WTC11 (cell line): ENCODE data around the gene TPBGL. TPM values are rescaled to one million over a fixed set of nuclear protein-coding genes. Genes with fewer than 3 reads are reported as not detected.
A peak's percentile ranks its signal among the peaks of the same experiment; 100 is the strongest.

Experiments used
- ATAC-seq: fragments of 200-7000 bp; cut with Tn5 transposase; 2 replicates; pipeline ENCODE4 v1.10.0; 2021; ENCODE audit warnings: mild to moderate bottlenecking, moderate library complexity
- CTCF ChIA-PET: fragments of 300-600 bp; sonication (Branson Sonifier 250); formaldehyde crosslinking; loops from one replicate; lab custom pipeline; 2021; ENCODE audit warnings: antibody characterized with exemption; lab: Charles Lee
- POLR2A ChIA-PET: fragments of 350-600 bp; sonication (Branson Sonifier 250); formaldehyde crosslinking; loops from one replicate; lab custom pipeline; 2021; ENCODE audit warnings: antibody characterized with exemption; lab: Charles Lee
- DNase-seq: peaks from one replicate; pipeline ENCODE4 v3.0.0; 2021; ENCODE audit warnings: low spot score
- H3K27ac Mint-ChIP-seq: 2 replicates; pipeline ENCODE4 v1.8.0; 2021; ENCODE audit warnings: mixed read lengths
- H3K27me3 Mint-ChIP-seq: 2 replicates; pipeline ENCODE4 v1.8.0; 2021; ENCODE audit warnings: low read depth, mild to moderate bottlenecking, moderate library complexity, mixed read lengths
- H3K36me3 Mint-ChIP-seq: 2 replicates; pipeline ENCODE4 v1.8.0; 2021; ENCODE audit warnings: mixed read lengths
- H3K4me1 Mint-ChIP-seq: 2 replicates; pipeline ENCODE4 v1.8.0; 2022; ENCODE audit warnings: mixed read lengths
- H3K4me3 Mint-ChIP-seq: 2 replicates; pipeline ENCODE4 v1.8.0; 2021; ENCODE audit warnings: mild to moderate bottlenecking, moderate library complexity, mixed read lengths
- H3K9me3 Mint-ChIP-seq: 2 replicates; pipeline ENCODE4 v1.8.0; 2021; ENCODE audit warnings: mixed read lengths
- ATF6 ChIP-seq: sonication (generic); formaldehyde crosslinking; IDR thresholded peaks from 2 replicates; pipeline ENCODE4 v1.8.1; 2023; ENCODE audit warnings: mild to moderate bottlenecking, missing genetic modification reagents
- E2F4 ChIP-seq: sonication (generic); formaldehyde crosslinking; IDR thresholded peaks from 2 replicates; pipeline ENCODE4 v1.8.1; 2022; ENCODE audit warnings: low read depth, mild to moderate bottlenecking, moderate library complexity, missing genetic modification reagents, borderline replicate concordance
- EMX1 ChIP-seq: fragments of 250-450 bp; sonication (Bioruptor Pico); IDR thresholded peaks from 2 replicates; pipeline ENCODE4 v1.8.0; 2021; ENCODE audit warnings: mild to moderate bottlenecking
- ESRRA ChIP-seq: sonication (generic); formaldehyde crosslinking; IDR thresholded peaks from 2 replicates; pipeline ENCODE4 v1.8.1; 2022; ENCODE audit warnings: mild to moderate bottlenecking, missing genetic modification reagents, borderline replicate concordance
- FOXP4 ChIP-seq: sonication (generic); formaldehyde crosslinking; IDR thresholded peaks from 2 replicates; pipeline ENCODE4 v1.8.0; 2022; ENCODE audit warnings: mild to moderate bottlenecking, missing genetic modification reagents
- GABPB1 ChIP-seq: sonication (generic); formaldehyde crosslinking; IDR thresholded peaks from 2 replicates; pipeline ENCODE4 v1.8.1; 2023; ENCODE audit warnings: mild to moderate bottlenecking, missing genetic modification reagents
- KAT7 ChIP-seq: sonication (generic); formaldehyde crosslinking; IDR thresholded peaks from 2 replicates; pipeline ENCODE4 v1.8.1; 2023; ENCODE audit warnings: missing genetic modification reagents, mild to moderate bottlenecking, borderline replicate concordance
- MAX ChIP-seq: sonication (generic); formaldehyde crosslinking; IDR thresholded peaks from 2 replicates; pipeline ENCODE4 v1.8.0; 2022; ENCODE audit warnings: mild to moderate bottlenecking, missing genetic modification reagents
- MLX ChIP-seq: sonication (generic); formaldehyde crosslinking; IDR thresholded peaks from 2 replicates; pipeline ENCODE4 v1.8.1; 2023; ENCODE audit warnings: mild to moderate bottlenecking, missing genetic modification reagents, moderate library complexity
- NFE2L1 ChIP-seq: sonication (generic); formaldehyde crosslinking; IDR thresholded peaks from 2 replicates; pipeline ENCODE4 v1.8.1; 2023; ENCODE audit warnings: missing genetic modification reagents
- OVOL2 ChIP-seq: fragments of 250-450 bp; sonication (Bioruptor Pico); IDR thresholded peaks from 2 replicates; pipeline ENCODE4 v1.9.0; 2021; ENCODE audit warnings: mild to moderate bottlenecking, borderline replicate concordance
- PRDM15 ChIP-seq: sonication (generic); formaldehyde crosslinking; IDR thresholded peaks from 2 replicates; pipeline ENCODE4 v1.8.0; 2022; ENCODE audit warnings: missing genetic modification reagents
- PREB ChIP-seq: sonication (generic); formaldehyde crosslinking; IDR thresholded peaks from 2 replicates; pipeline ENCODE4 v1.8.1; 2022; ENCODE audit warnings: mild to moderate bottlenecking, missing genetic modification reagents, moderate library complexity, borderline replicate concordance
- PRRX2 ChIP-seq: fragments of 250-450 bp; sonication (Bioruptor Pico); IDR thresholded peaks from 2 replicates; pipeline ENCODE4 v1.8.0; 2021; ENCODE audit warnings: mild to moderate bottlenecking
- SOX15 ChIP-seq: fragments of 250-450 bp; sonication (Bioruptor Pico); IDR thresholded peaks from 2 replicates; pipeline ENCODE4 v1.9.0; 2021; ENCODE audit warnings: mild to moderate bottlenecking
- TEAD1 ChIP-seq: sonication (generic); formaldehyde crosslinking; IDR thresholded peaks from 2 replicates; pipeline ENCODE4 v1.8.0; 2022; ENCODE audit warnings: mild to moderate bottlenecking, missing genetic modification reagents
- USF2 ChIP-seq: sonication (generic); formaldehyde crosslinking; IDR thresholded peaks from 2 replicates; pipeline ENCODE4 v1.8.1; 2023; ENCODE audit warnings: mild to moderate bottlenecking, missing genetic modification reagents, moderate library complexity
- ZBTB43 ChIP-seq: sonication (generic); formaldehyde crosslinking; IDR thresholded peaks from 2 replicates; pipeline ENCODE4 v1.8.1; 2023; ENCODE audit warnings: mild to moderate bottlenecking, missing genetic modification reagents
- ZNF425 ChIP-seq: fragments of 250-450 bp; sonication (Bioruptor Pico); conservative IDR thresholded peaks from 2 replicates; pipeline ENCODE4 v1.9.0; 2021; ENCODE audit warnings: mild to moderate bottlenecking
- total RNA-seq: library from RNA; stranded (reverse); gene quantifications from 3 replicates; pipeline ENCODE4 v1.2.3, GENCODE V29; 2021

TPBGL gene
- total RNA-seq, 1 experiment from 2014 or later = 0.37 TPM

GRCh38 chr11:75272391-75272790 lies 31.8 kb downstream of the TPBGL start:
- Mint-ChIP-seq H3K4me1 (peaks cover 19% of the 10 kb centered on the region), H3K9me3 (no peaks in the 10 kb centered on the region), H3K4me3 (no peak overlapping the region), H3K27me3 (no peaks in the 10 kb centered on the region), H3K36me3 (peaks cover 39% of the 10 kb centered on the region), H3K27ac (no peak overlapping the region)
- no peak for TF ChIP-seq SOX15
- POLR2A ChIA-PET = no interaction called here
- CTCF ChIA-PET = interaction anchor here (1.0 to 4.4 kb wide), 3 partner anchors 24 to 136 kb away, joined by 3 to 25 read pairs (median 3); no protein-coding TSS in a partner anchor
- ATAC-seq (no peak), DNase-seq (no peak)

GRCh38 chr11:75272821-75273301 lies 32.3 kb downstream of the TPBGL start:
- no peak for ATAC-seq
- Mint-ChIP-seq H3K36me3 (peaks cover 43% of the 10 kb centered on the region), H3K4me1 (peaks cover 23% of the 10 kb centered on the region), H3K27me3 (no peaks in the 10 kb centered on the region), H3K4me3 (no peak overlapping the region), H3K9me3 (no peaks in the 10 kb centered on the region), H3K27ac (no peak overlapping the region)
- peak; percentile 5 for DNase-seq
- CTCF ChIA-PET = interaction anchor here (1.0 to 4.4 kb wide), 3 partner anchors 24 to 133 kb away, joined by 3 to 25 read pairs (median 3); no protein-coding TSS in a partner anchor
- TF ChIP-seq PRRX2 (CRISPR knock-in tag) (no peak), ESRRA (no peak), MAX (CRISPR knock-in tag) (no peak), FOXP4 (CRISPR knock-in tag) (no peak), EMX1 (CRISPR knock-in tag) (no peak), PREB (no peak), OVOL2 (no peak), NFE2L1 (CRISPR knock-in tag) (no peak), USF2 (CRISPR knock-in tag) (no peak), ATF6 (CRISPR knock-in tag) (no peak), E2F4 (CRISPR knock-in tag) (no peak), PRDM15 (no peak), TEAD1 (CRISPR knock-in tag) (no peak), ZNF425 (CRISPR knock-in tag) (no peak), KAT7 (CRISPR knock-in tag) (no peak), GABPB1 (CRISPR knock-in tag) (no peak), MLX (CRISPR knock-in tag) (no peak), ZBTB43 (CRISPR knock-in tag) (no peak)
- POLR2A ChIA-PET = no interaction called here
